ENCODE data around the gene RGS7. TPM values are rescaled to one million over a fixed set of nuclear protein-coding genes. Genes with fewer than 3 reads are reported as not detected.
"Not testable (repeated sequence)": the region's sequence is repeated elsewhere in the genome, so short reads cannot be mapped to it uniquely, and the experiment has no call there.

The RGS7 gene
- polyA plus RNA-seq, 2 of the 4 experiments (the other 2 are of a cell fraction), result 0.08 TPM; not detected in 1

GRCh38 chr1:240976685-240977084 is 380.3 kb downstream of the RGS7 start:
- FAIRE-seq, result no peak
- Histone ChIP-seq H3K4me2 (no peak overlapping the region), H3K4me1 (no peaks in the 10 kb centered on the region), H3K9me3 (no peaks in the 10 kb centered on the region), H3K4me3 (no peak overlapping the region), H3K27ac (no peak overlapping the region)
- no peak for DNase-seq (ENCODE audit: low read depth in 1 of 2, low spot score in 1 of 2)
- CTCF ChIA-PET, result interaction anchor here (2.0 kb wide), 1 partner anchor 10 kb away, joined by 9 read pairs; no protein-coding TSS in a partner anchor
- WGBS (ENCODE audit: missing lambda C conversion rate), result 44% methylated on average over 1 of the region's 1 CpG
- TF ChIP-seq RAD21 (conservative IDR thresholded peaks at IDR 0.05 in 1 of 2, IDR thresholded peaks at IDR 0.05 in 1 of 2) (no peak), MAFK (IDR thresholded peaks at IDR 0.05; ENCODE audit: partially characterized antibody) (no peak), CHD4 (IDR thresholded peaks at IDR 0.05; ENCODE audit: borderline replicate concordance) (no peak), REST (IDR thresholded peaks at IDR 0.05) (no peak), JUN (IDR thresholded peaks at IDR 0.05) (no peak), KDM5A (IDR thresholded peaks at IDR 0.05) (no peak), HMGXB4 (CRISPR knock-in tag; IDR thresholded peaks at IDR 0.05; ENCODE audit: borderline replicate concordance) (no peak), CBX2 (IDR thresholded peaks at IDR 0.05; ENCODE audit: borderline replicate concordance, low read depth) (no peak), ZC3H11A (IDR thresholded peaks at IDR 0.05) (no peak), BCL3 (IDR thresholded peaks at IDR 0.05) (no peak), NPAS2 (CRISPR knock-in tag; IDR thresholded peaks at IDR 0.05; ENCODE audit: borderline replicate concordance) (no peak), RARB (CRISPR knock-in tag; IDR thresholded peaks at IDR 0.05) (no peak), CHD2 (IDR thresholded peaks at IDR 0.05; ENCODE audit: low read length, partially characterized antibody) (no peak), HDAC2 (IDR thresholded peaks at IDR 0.05) (no peak)
- POLR2A ChIA-PET, result no interaction called here
- ATAC-seq, result no peak

GRCh38 chr1:240973875-240974274 is 383.1 kb downstream of the RGS7 start:
- Histone ChIP-seq H3K9me3 (no peaks in the 10 kb centered on the region), H3K27ac (no peak overlapping the region), H3K4me1 (no peaks in the 10 kb centered on the region), H3K4me3 (no peak overlapping the region), H3K4me2 (no peak overlapping the region)
- WGBS (ENCODE audit: missing lambda C conversion rate), result 31% methylated on average over 3 of the region's 3 CpGs
- ATAC-seq, result no peak
- DNase-seq (ENCODE audit: low read depth in 1 of 2, low spot score in 1 of 2), result no peak
- no peak for TF ChIP-seq CHD4 (IDR thresholded peaks at IDR 0.05; ENCODE audit: borderline replicate concordance)
- no peak for TF ChIP-seq MAZ (IDR thresholded peaks at IDR 0.05; ENCODE audit: borderline replicate concordance, low read depth, low read length)
- no peak for TF ChIP-seq ELK1 (IDR thresholded peaks at IDR 0.05; ENCODE audit: low read depth, low read length)
- no peak for TF ChIP-seq NPAS2 (CRISPR knock-in tag; IDR thresholded peaks at IDR 0.05; ENCODE audit: borderline replicate concordance)
- no peak for TF ChIP-seq ZFP36 (IDR thresholded peaks at IDR 0.05; ENCODE audit: borderline replicate concordance, partially characterized antibody)
- TF ChIP-seq MAX (IDR thresholded peaks at IDR 0.05), result no peak
- TF ChIP-seq CEBPB (IDR thresholded peaks at IDR 0.05), result no peak
- no peak for TF ChIP-seq EHF (CRISPR knock-in tag; IDR thresholded peaks at IDR 0.05)
- no peak for TF ChIP-seq FOSL2 (IDR thresholded peaks at IDR 0.05)
- no peak for TF ChIP-seq FOSL2 (CRISPR knock-in tag; IDR thresholded peaks at IDR 0.05)
- TF ChIP-seq KDM1A (IDR thresholded peaks at IDR 0.05; ENCODE audit: low read depth), result no peak
- TF ChIP-seq HEYL (CRISPR knock-in tag; IDR thresholded peaks at IDR 0.05), result no peak
- no peak for TF ChIP-seq POLR2A (IDR thresholded peaks at IDR 0.05; ENCODE audit: low read length)
- no peak for TF ChIP-seq PBX3 (IDR thresholded peaks at IDR 0.05)
- TF ChIP-seq MYC (IDR thresholded peaks at IDR 0.05; ENCODE audit: borderline replicate concordance, low read length), result no peak
- TF ChIP-seq GATA3 (IDR thresholded peaks at IDR 0.05; ENCODE audit: borderline replicate concordance), result no peak
- ChIA-PET POLR2A (no interaction called here), CTCF (no interaction called here)
- no peak for FAIRE-seq

- WGBS (ENCODE audit: missing lambda C conversion rate), result 79% methylated on average over 3 of the region's 4 CpGs
- H3K9me3 ChIP-seq; H3K4me1 ChIP-seq; H3K4me2 ChIP-seq; H3K4me3 ChIP-seq; POLR2A ChIA-PET; H3K27ac ChIP-seq; FAIRE-seq; DNase-seq (ENCODE audit: low read depth in 1 of 2, low spot score in 1 of 2); ATAC-seq; CTCF ChIA-PET: not testable (repeated sequence)
These were observed 384.9 kb downstream of the RGS7 start for GRCh38 chr1:240972059-240972458.
